NCI-H187 (cell line): Measurements from ENCODE around the gene TP63.

Experiments
- DNase-seq, 2 experiments: peaks; one replicate each; lab custom pipeline; 2025; lab: John Stamatoyannopoulos, UW

TP63 gene

GRCh38 chr3:189820365-189820720, 189.2 kb downstream of the TP63 start:
- DNase-seq = no peak

- DNase-seq = no peak
Observed at GRCh38 chr3:189821262-189821661, 190.1 kb downstream of the TP63 start.

- DNase-seq = no peak
Observed at GRCh38 chr3:189822726-189823125, 191.5 kb downstream of the TP63 start.

- no peak for DNase-seq
Observed at GRCh38 chr3:189824629-189825312, 193.6 kb downstream of the TP63 start.

- no peak for DNase-seq
Observed at GRCh38 chr3:189826566-189826965, 195.4 kb downstream of the TP63 start.

GRCh38 chr3:189827108-189827507, 195.9 kb downstream of the TP63 start:
- DNase-seq = no peak

- no peak for DNase-seq
Observed at GRCh38 chr3:189830401-189830800, 199.2 kb downstream of the TP63 start.

- no peak for DNase-seq
Observed at GRCh38 chr3:189833266-189833665, 202.1 kb downstream of the TP63 start.

GRCh38 chr3:189833996-189834395, 202.8 kb downstream of the TP63 start:
- DNase-seq = no peak

- DNase-seq = no peak
Observed at GRCh38 chr3:189834462-189834861, 203.3 kb downstream of the TP63 start.

- no peak for DNase-seq
Observed at GRCh38 chr3:189836795-189837194, 205.6 kb downstream of the TP63 start.

GRCh38 chr3:189838291-189838690, 207.1 kb downstream of the TP63 start:
- no peak for DNase-seq

GRCh38 chr3:189839576-189839975, 208.4 kb downstream of the TP63 start:
- no peak for DNase-seq

- no peak for DNase-seq
Observed at GRCh38 chr3:189841473-189842205, 210.4 kb downstream of the TP63 start.

GRCh38 chr3:189842681-189843602, 211.8 kb downstream of the TP63 start:
- DNase-seq = no peak

- no peak for DNase-seq
Observed at GRCh38 chr3:189845069-189845468, 213.9 kb downstream of the TP63 start.

GRCh38 chr3:189848395-189849040, 217.3 kb downstream of the TP63 start:
- no peak for DNase-seq

GRCh38 chr3:189849262-189849661, 218.1 kb downstream of the TP63 start:
- no peak for DNase-seq

GRCh38 chr3:189851682-189852081, 220.5 kb downstream of the TP63 start:
- DNase-seq = no peak

- DNase-seq = no peak
Observed at GRCh38 chr3:189853906-189854305, 222.7 kb downstream of the TP63 start.

- DNase-seq = no peak
Observed at GRCh38 chr3:189860296-189860695, 229.1 kb downstream of the TP63 start.

- DNase-seq = no peak
Observed at GRCh38 chr3:189862385-189862998, 231.3 kb downstream of the TP63 start.
